HepG2 (cell line): ENCODE measurements around the gene NFATC3. TPM values are rescaled to one million over a fixed set of nuclear protein-coding genes. Genes with fewer than 3 reads are reported as not detected.
A peak's percentile ranks its signal among the peaks of the same experiment; 100 is the strongest.

Experiments used
- ASH2L ChIP-seq: fragments of 300-600, 200-600 bp; sonication (generic); IDR thresholded peaks from 2 replicates; pipeline ENCODE4 v1.7.0; 2017; ENCODE audit warnings: low read depth, mild to moderate bottlenecking, moderate library complexity, mixed read lengths, low read length; ENCODE audit not compliant: insufficient read length
- CBX5 ChIP-seq: sonication (generic); formaldehyde crosslinking; IDR thresholded peaks from 2 replicates; pipeline ENCODE4 v1.4.0; 2020; ENCODE audit warnings: missing genetic modification reagents, borderline replicate concordance
- FOXP1 ChIP-seq, 2 experiments: fragments of 450-650 bp in 1 of 2; IDR thresholded peaks; 2 replicates each; pipeline ENCODE4 v1.6.1; 2017 to 2018; ENCODE audit warnings: antibody characterized with exemption in 1 of 2
- GATAD2A ChIP-seq: IDR thresholded peaks from 2 replicates; pipeline ENCODE4 v1.6.1; 2016
- HNF4A ChIP-seq: sonication (generic); formaldehyde crosslinking; IDR thresholded peaks from 2 replicates; pipeline ENCODE4 v1.4.0; 2020; ENCODE audit warnings: missing genetic modification reagents
- JARID2 ChIP-seq: sonication (generic); formaldehyde crosslinking; IDR thresholded peaks from 2 replicates; pipeline ENCODE4 v1.8.1; 2023; ENCODE audit warnings: missing genetic modification reagents, inconsistent platforms; ENCODE audit not compliant: insufficient replicate concordance
- KDM2A ChIP-seq: sonication (generic); formaldehyde crosslinking; IDR thresholded peaks from 2 replicates; pipeline ENCODE4 v1.4.0; 2020; ENCODE audit warnings: low read depth, missing genetic modification reagents, borderline replicate concordance
- KLF12 ChIP-seq: sonication (generic); formaldehyde crosslinking; IDR thresholded peaks from 2 replicates; pipeline ENCODE4 v1.4.0; 2020; ENCODE audit warnings: missing genetic modification reagents, borderline replicate concordance
- KLF16 ChIP-seq, 2 experiments: sonication (generic) in 1 of 2; formaldehyde crosslinking in 1 of 2; IDR thresholded peaks; 2 replicates each; pipeline versions ENCODE4 v1.6.1 to v1.8.0; 2016 to 2023; ENCODE audit warnings: missing genetic modification reagents in 2 of 2, missing compliant biosample characterization in 1 of 2
- MED1 ChIP-seq: sonication (generic); formaldehyde crosslinking; IDR thresholded peaks from 2 replicates; pipeline ENCODE4 v1.4.0; 2020; ENCODE audit warnings: missing genetic modification reagents
- MEF2D ChIP-seq: sonication (generic); formaldehyde crosslinking; IDR thresholded peaks from 2 replicates; pipeline ENCODE4 v1.5.1; 2020; ENCODE audit warnings: mild to moderate bottlenecking, missing genetic modification reagents
- MIXL1 ChIP-seq: IDR thresholded peaks from 2 replicates; pipeline ENCODE4 v1.6.1; 2016
- NR1H2 ChIP-seq: sonication (generic); formaldehyde crosslinking; IDR thresholded peaks from 2 replicates; pipeline ENCODE4 v1.8.1; 2022; ENCODE audit warnings: low read depth, missing genetic modification reagents, borderline replicate concordance
- PHF5A ChIP-seq: IDR thresholded peaks from one replicate; pipeline ENCODE4 v1.6.1; 2018; ENCODE audit warnings: low read depth, missing genetic modification reagents; ENCODE audit not compliant: unreplicated experiment
- RXRB ChIP-seq: IDR thresholded peaks from 2 replicates; pipeline ENCODE4 v1.6.1; 2016; ENCODE audit warnings: borderline replicate concordance, missing genetic modification reagents, missing compliant biosample characterization
- SALL1 ChIP-seq: sonication (generic); formaldehyde crosslinking; IDR thresholded peaks from 2 replicates; pipeline ENCODE4 v1.8.0; 2022; ENCODE audit warnings: mild to moderate bottlenecking, missing genetic modification reagents
- SALL2 ChIP-seq: sonication (generic); formaldehyde crosslinking; IDR thresholded peaks from 2 replicates; pipeline ENCODE4 v1.8.1; 2023; ENCODE audit warnings: mild to moderate bottlenecking, missing genetic modification reagents, inconsistent platforms
- TCF12 ChIP-seq, 2 experiments: fragments of 450-650 bp in 1 of 2; sonication (generic) in 1 of 2; formaldehyde crosslinking in 1 of 2; IDR thresholded peaks; 2 replicates each; pipeline versions ENCODE4 v1.6.1 to v1.8.0; 2017 to 2022; ENCODE audit warnings: antibody characterized with exemption in 1 of 2, mild to moderate bottlenecking in 1 of 2, missing genetic modification reagents in 1 of 2, moderate library complexity in 1 of 2
- ZBTB3 ChIP-seq: sonication (generic); formaldehyde crosslinking; IDR thresholded peaks from 2 replicates; pipeline ENCODE4 v1.4.0; 2020; ENCODE audit warnings: low read depth, mild to moderate bottlenecking, moderate library complexity, missing genetic modification reagents, borderline replicate concordance
- ZEB1 ChIP-seq: IDR thresholded peaks from 2 replicates; pipeline ENCODE4 v1.6.1; 2012; ENCODE audit warnings: mild to moderate bottlenecking, low read depth, inconsistent platforms; ENCODE audit not compliant: insufficient replicate concordance
- ZNF510 ChIP-seq: sonication (generic); formaldehyde crosslinking; IDR thresholded peaks from 2 replicates; pipeline ENCODE4 v1.4.0; 2020; ENCODE audit warnings: low read depth, mild to moderate bottlenecking, missing genetic modification reagents
- ZNF546 ChIP-seq: sonication (generic); formaldehyde crosslinking; conservative IDR thresholded peaks from 2 replicates; pipeline ENCODE4 v1.8.1; 2023; ENCODE audit warnings: mild to moderate bottlenecking, missing genetic modification reagents
- ZNF615 ChIP-seq: sonication (generic); formaldehyde crosslinking; IDR thresholded peaks from 2 replicates; pipeline ENCODE4 v1.5.0; 2020; ENCODE audit warnings: mild to moderate bottlenecking, missing genetic modification reagents, borderline replicate concordance
- ZNF619 ChIP-seq: sonication (generic); formaldehyde crosslinking; IDR thresholded peaks from 2 replicates; pipeline ENCODE4 v1.4.0; 2020; ENCODE audit warnings: mild to moderate bottlenecking, missing genetic modification reagents
- ZSCAN30 ChIP-seq: sonication (generic); formaldehyde crosslinking; IDR thresholded peaks from 2 replicates; pipeline ENCODE4 v1.5.0; 2020; ENCODE audit warnings: mild to moderate bottlenecking, missing genetic modification reagents
- polyA plus RNA-seq, 8 experiments: library from polyadenylated mRNA; depleted of rRNA in 3 of 8; stranded (reverse) in 7 of 8; unstranded in 1 of 8; fragments of >200 nt; fragmentation: Illumina TruSeq in 4 of 8; extraction: Trizol in 4 of 8; gene quantifications; 2 replicates each; pipeline versions ENCODE4 v1.2.1 to v1.2.3, GENCODE V29; 2011 to 2016; ENCODE audit warnings: low read depth in 4 of 8, missing spikeins in 1 of 8, mixed read lengths in 1 of 8; ENCODE audit not compliant: insufficient read depth in 1 of 8
- total RNA-seq, 5 experiments: library from RNA; depleted of rRNA; stranded (reverse); fragments of >200 nt; fragmentation: Illumina TruSeq; extraction: Trizol; gene quantifications; 2 replicates each; pipeline ENCODE4 v1.2.3, GENCODE V29; 2016; ENCODE audit warnings: low read depth in 1 of 5
- TF ChIP-seq, protein P1 (sequence below): sonication (generic); formaldehyde crosslinking; IDR thresholded peaks from 2 replicates; pipeline ENCODE4 v1.5.0; 2020; ENCODE audit warnings: missing genetic modification reagents
- TF ChIP-seq, protein P2 (sequence below): sonication (generic); formaldehyde crosslinking; IDR thresholded peaks from 2 replicates; pipeline ENCODE4 v1.4.0; 2020; ENCODE audit warnings: missing genetic modification reagents, low read depth, mild to moderate bottlenecking, borderline replicate concordance

Gene NFATC3
- total and polyA plus RNA-seq, 2 of the 13 experiments (the other 11 are each of a cell fraction or from before 2014, with no cell fraction given), result 52.6 to 62.7 TPM

DNA sequence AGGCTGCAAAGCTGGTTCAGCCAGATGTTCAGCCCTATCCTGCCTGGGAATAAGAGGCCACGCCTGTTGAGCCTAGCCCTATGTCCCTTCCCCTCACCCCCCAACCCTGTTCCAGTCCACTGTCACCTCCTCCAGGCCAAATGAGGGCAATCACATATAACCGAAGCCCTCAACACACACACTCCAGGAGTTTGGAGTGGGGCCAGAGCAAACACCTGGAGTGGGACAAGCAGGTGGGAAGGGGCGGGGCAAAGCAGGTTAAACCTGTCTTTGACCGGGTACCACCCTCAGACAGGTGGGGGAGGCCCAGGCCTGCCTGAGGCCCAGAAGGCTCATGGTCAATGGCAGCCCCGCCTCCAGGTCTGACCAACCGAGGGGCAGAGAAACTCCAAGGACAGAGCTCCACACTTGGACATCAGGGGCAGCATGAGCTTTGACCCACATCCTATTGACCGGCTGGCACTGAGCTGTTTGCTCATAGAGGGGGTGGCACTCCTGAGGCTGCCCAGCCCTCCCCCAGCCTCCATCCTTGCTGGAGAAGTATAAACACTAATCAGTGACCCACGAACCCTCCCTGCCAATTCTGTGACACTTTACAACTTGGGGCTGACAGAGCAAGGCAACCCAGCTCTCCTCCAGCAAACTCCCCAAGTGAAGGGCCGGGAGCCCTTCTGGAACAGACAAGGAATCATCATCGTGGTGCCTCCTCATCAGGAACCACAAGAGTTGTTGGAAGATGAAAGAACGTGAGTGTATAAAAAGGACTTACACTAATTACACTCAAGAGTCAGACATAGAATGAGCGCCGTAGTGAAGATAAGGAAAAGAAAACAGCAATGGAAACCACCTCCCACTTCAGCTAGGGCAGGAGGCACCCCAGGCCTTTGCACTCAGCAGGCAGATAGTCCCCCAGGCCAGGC, 149.3 kb downstream of the NFATC3 start (continued):
- TF ChIP-seq, protein P1, sequence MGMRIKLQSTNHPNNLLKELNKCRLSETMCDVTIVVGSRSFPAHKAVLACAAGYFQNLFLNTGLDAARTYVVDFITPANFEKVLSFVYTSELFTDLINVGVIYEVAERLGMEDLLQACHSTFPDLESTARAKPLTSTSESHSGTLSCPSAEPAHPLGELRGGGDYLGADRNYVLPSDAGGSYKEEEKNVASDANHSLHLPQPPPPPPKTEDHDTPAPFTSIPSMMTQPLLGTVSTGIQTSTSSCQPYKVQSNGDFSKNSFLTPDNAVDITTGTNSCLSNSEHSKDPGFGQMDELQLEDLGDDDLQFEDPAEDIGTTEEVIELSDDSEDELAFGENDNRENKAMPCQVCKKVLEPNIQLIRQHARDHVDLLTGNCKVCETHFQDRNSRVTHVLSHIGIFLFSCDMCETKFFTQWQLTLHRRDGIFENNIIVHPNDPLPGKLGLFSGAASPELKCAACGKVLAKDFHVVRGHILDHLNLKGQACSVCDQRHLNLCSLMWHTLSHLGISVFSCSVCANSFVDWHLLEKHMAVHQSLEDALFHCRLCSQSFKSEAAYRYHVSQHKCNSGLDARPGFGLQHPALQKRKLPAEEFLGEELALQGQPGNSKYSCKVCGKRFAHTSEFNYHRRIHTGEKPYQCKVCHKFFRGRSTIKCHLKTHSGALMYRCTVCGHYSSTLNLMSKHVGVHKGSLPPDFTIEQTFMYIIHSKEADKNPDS (CRISPR knock-in tag), result no peak; the same call in 1 of the 2 replicates
- peak; percentile 57 for TF ChIP-seq ASH2L
- peak; percentile 99 for TF ChIP-seq ZEB1
- TF ChIP-seq KLF12 (CRISPR knock-in tag), result peak; percentile 68; the same call in 1 of the 2 replicates
- TF ChIP-seq ZNF619 (CRISPR knock-in tag), result peak; percentile 86; the same call in 1 of the 2 replicates
- TF ChIP-seq FOXP1 (IDR thresholded peaks at IDR 0.05), result no peak
- TF ChIP-seq FOXP1 (CRISPR knock-in tag; IDR thresholded peaks at IDR 0.05), result peak; percentile 74; the same call in 1 of the 2 replicates
- peak; percentile 90 for TF ChIP-seq SALL1 (CRISPR knock-in tag)
- TF ChIP-seq JARID2 (CRISPR knock-in tag), result peak; percentile 39
- TF ChIP-seq KLF16 (CRISPR knock-in tag; IDR thresholded peaks at IDR 0.05), result peak in 1 of 2 experiments; percentile 76; a peak in 2 of 4 replicates
- TF ChIP-seq MEF2D (CRISPR knock-in tag), result 0 out of 2 replicates have a peak, but pooled peaks have one; percentile 10
- TF ChIP-seq, protein P2, sequence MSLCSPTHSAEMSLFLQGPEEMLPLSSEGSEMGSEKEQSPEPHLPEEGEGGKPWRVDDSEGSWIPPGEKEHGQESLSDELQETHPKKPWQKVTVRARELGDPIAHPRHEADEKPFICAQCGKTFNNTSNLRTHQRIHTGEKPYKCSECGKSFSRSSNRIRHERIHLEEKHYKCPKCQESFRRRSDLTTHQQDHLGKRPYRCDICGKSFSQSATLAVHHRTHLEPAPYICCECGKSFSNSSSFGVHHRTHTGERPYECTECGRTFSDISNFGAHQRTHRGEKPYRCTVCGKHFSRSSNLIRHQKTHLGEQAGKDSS, result no peak
- peak; percentile 58; the same call in 1 of the 2 replicates for TF ChIP-seq KDM2A
- TF ChIP-seq NR1H2 (CRISPR knock-in tag), result peak; percentile 87; the same call in 1 of the 2 replicates
- peak; percentile 96 for TF ChIP-seq GATAD2A (CRISPR knock-in tag)
- no peak for TF ChIP-seq ZNF510 (CRISPR knock-in tag)
- TF ChIP-seq ZBTB3 (CRISPR knock-in tag), result 0 out of 2 replicates have a peak, but pooled peaks have one; percentile 20
- TF ChIP-seq PHF5A (CRISPR knock-in tag), result peak; percentile 30
- peak; percentile 75 for TF ChIP-seq CBX5
- no peak for TF ChIP-seq TCF12 (IDR thresholded peaks at IDR 0.05)
- peak; percentile 73; the same call in 1 of the 2 replicates for TF ChIP-seq TCF12 (CRISPR knock-in tag; IDR thresholded peaks at IDR 0.05)
- TF ChIP-seq HNF4A (CRISPR knock-in tag), result peak; percentile 94
- peak; percentile 52; the same call in 1 of the 2 replicates for TF ChIP-seq ZNF615 (CRISPR knock-in tag)
- TF ChIP-seq MIXL1 (CRISPR knock-in tag), result no peak
- 0 out of 2 replicates have a peak, but pooled peaks have one; percentile 32 for TF ChIP-seq SALL2
- peak; percentile 96 for TF ChIP-seq RXRB (CRISPR knock-in tag)
- 0 out of 2 replicates have a peak, but pooled peaks have one; percentile 41 for TF ChIP-seq ZNF546 (CRISPR knock-in tag)
- TF ChIP-seq MED1 (CRISPR knock-in tag), result peak; percentile 78
- no peak for TF ChIP-seq ZSCAN30 (CRISPR knock-in tag)
